Measurements from ENCODE around the gene GNAO1.

GNAO1 gene

DNA sequence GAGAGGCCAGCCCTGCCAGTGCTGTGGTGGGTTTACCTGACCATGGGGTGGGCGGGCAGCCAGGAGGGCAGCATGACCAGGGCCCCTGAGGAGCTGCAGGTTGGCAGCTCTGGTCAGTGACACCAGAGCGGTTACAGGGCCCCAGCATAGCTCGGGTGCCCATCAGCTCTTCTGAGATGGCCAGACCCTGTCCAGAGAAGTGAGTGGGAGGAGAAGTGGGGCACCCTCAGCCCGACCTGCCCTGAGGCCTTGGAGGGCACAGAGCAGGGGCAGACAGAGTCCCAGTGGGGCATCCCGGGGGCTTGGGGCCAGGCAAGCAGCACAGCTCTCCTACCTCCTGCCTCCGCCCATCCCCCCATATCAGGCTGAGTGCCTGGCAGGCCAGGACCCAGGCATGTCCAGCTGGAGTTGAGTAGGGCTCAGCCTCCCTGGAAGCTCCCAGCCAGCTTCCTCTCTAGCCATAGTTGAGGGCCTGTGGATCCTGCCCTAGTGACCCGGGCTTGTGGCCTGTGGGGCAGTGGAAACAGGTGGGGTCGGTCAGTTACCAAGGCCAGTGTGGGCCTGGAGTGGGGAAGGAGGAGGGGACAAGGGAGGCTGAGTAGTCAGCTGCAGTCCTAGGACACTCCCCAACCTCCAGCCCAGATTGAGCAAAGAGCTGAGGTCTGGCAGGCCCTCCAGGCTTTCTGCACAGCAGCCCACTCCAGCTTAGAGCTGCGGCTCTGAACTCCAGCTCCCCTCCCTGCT is 150.5 kb downstream of the GNAO1 start:
- no peak overlapping the region for H3K9ac ChIP-seq (ENCODE audit: low read depth, low read length)
- no peak overlapping the region for H3K4me3 ChIP-seq (ENCODE audit: low read depth, low read length)
- no peaks in the 10 kb centered on the region for H3K9me3 ChIP-seq (ENCODE audit: control insufficient read depth, insufficient read depth, low read length)
- no peaks in the 10 kb centered on the region; the same call in 1 of the 2 replicates for H3K36me3 ChIP-seq (ENCODE audit: control insufficient read depth, insufficient read depth, low read length)
- no peaks in the 10 kb centered on the region for H3K4me1 ChIP-seq (ENCODE audit: control insufficient read depth, insufficient read depth, low read length)
- H3K27ac ChIP-seq (ENCODE audit: low read depth, low read length): no peak overlapping the region
- no peaks in the 10 kb centered on the region for H3K27me3 ChIP-seq (ENCODE audit: control insufficient read depth, insufficient read depth, low read length)

DNA sequence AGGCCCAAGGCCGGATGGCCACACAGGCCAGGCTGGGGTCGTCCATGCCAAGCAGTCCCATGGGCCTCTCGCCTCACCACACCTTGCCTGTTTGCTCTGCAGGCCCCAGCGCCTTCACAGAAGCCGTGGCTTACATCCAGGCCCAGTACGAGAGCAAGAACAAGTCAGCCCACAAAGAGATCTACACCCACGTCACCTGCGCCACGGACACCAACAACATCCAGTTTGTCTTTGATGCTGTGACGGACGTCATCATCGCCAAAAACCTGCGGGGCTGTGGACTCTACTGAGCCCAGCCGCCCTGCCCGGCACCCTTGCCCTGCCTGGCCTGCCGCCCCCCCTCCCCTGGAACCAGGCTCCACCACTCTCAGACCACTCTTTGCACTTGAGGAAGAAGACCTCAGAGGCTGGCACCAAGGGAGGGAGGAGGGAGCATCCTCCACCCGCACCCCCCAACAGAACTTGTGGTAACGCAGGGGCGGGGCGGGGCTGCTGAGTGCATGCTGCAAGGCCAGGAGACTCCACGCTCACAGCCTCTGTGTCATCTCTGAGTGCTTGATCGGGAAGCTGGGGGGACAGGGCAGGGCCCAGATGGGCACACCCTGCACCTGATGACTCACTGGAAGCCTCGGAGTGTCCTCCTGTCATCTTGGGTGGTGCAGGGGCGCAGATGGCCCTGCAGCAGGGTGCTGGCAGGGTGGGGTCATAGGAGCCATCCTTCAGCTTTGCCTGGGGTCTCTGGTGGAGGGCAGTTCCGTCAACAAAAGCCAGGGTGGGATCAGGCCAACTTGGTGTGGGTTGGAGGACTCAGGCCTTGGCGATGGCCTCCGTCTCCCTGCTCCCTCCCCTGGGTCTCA is 152.6 kb downstream of the GNAO1 start:
- Histone ChIP-seq H3K9me3 (ENCODE audit: control insufficient read depth, insufficient read depth, low read length) (no peaks in the 10 kb centered on the region), H3K27ac (ENCODE audit: low read depth, low read length) (no peak overlapping the region), H3K36me3 (ENCODE audit: control insufficient read depth, insufficient read depth, low read length) (no peaks in the 10 kb centered on the region; the same call in 1 of the 2 replicates), H3K9ac (ENCODE audit: low read depth, low read length) (no peak overlapping the region), H3K27me3 (ENCODE audit: control insufficient read depth, insufficient read depth, low read length) (no peaks in the 10 kb centered on the region), H3K4me3 (ENCODE audit: low read depth, low read length) (no peak overlapping the region), H3K4me1 (ENCODE audit: control insufficient read depth, insufficient read depth, low read length) (no peaks in the 10 kb centered on the region)

DNA sequence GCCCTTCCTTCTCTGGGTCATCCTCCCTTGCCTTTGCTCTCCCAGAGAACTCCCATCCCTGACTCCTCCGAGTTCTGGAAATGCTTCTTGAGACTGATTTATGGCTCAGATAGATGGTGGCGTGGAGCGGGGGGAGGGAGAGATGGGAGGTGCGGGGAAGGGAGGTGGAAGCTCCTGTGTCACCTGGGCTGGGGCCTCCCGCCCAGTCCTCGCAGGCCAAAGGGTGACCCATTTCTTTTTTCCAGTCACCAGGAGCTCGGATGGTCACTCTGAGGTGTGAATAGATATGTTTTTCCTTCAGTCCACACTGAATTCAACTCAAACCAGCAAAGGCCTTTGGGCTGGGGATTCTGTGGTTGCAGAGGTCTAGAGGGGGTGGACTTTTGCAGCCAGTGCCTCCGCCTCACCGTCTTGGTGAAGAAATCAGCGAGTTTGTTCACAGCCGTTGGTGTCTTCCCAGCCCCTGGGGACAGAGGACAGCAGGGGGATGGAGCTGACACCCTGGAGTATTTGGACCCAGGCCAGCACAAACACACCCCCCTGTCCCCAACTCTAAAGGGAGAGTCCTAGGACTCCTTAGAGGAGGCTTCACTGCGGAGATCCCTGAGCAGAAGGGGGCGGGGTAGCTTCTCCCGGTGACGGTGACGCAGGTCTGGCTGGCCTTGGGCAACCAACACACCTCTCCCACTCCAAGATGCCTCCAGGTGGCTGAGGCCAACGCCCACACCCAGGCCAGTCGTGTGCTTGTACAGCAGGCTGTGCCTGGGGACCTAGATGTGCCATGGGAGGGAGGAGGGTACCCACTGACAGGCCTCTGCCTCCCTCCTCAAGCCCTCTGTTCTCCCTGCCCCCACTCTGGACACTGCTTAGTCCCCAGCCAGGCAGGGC is 153.5 kb downstream of the GNAO1 start:
- H3K36me3 ChIP-seq (ENCODE audit: control insufficient read depth, insufficient read depth, low read length): no peaks in the 10 kb centered on the region; the same call in 1 of the 2 replicates
- H3K27ac ChIP-seq (ENCODE audit: low read depth, low read length): no peak overlapping the region
- no peak overlapping the region for H3K4me3 ChIP-seq (ENCODE audit: low read depth, low read length)
- H3K9me3 ChIP-seq (ENCODE audit: control insufficient read depth, insufficient read depth, low read length): no peaks in the 10 kb centered on the region
- H3K27me3 ChIP-seq (ENCODE audit: control insufficient read depth, insufficient read depth, low read length): no peaks in the 10 kb centered on the region
- no peak overlapping the region for H3K9ac ChIP-seq (ENCODE audit: low read depth, low read length)
- no peaks in the 10 kb centered on the region for H3K4me1 ChIP-seq (ENCODE audit: control insufficient read depth, insufficient read depth, low read length)

DNA sequence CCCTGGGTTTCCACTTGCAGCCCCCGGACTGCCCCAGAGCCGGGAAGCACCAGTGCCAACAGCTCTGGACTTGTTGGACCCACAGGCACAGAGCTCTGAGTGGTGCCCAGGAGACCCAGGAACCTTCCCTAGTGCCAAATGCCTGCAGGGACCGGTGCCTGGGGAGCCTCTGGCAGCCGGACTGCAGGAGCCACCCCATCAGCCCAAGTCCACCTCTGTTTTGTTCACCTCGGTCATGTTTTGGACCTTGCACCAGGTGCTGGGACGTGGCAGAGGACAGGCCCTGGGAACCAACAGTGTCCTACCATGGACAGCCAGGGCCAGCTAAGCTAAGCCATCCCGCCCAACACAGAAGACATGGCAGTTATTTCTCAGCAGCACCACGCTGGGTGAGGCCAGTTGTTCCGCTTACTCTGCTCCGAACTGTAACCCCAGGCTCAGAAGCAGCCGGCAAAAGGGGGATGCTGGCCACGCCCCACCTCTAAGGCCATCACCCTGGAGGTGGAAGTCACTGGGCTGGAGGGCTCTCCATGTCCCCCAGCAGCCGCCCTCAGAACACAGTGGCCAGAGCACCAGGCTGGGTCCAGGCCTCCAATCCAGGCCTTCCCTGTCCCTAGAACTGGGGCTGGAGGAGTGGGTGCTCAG is 154.2 kb downstream of the GNAO1 start:
- no peaks in the 10 kb centered on the region for H3K9me3 ChIP-seq (ENCODE audit: control insufficient read depth, insufficient read depth, low read length)
- no peak overlapping the region for H3K4me3 ChIP-seq (ENCODE audit: low read depth, low read length)
- no peak overlapping the region for H3K27ac ChIP-seq (ENCODE audit: low read depth, low read length)
- H3K4me1 ChIP-seq (ENCODE audit: control insufficient read depth, insufficient read depth, low read length): no peaks in the 10 kb centered on the region
- no peaks in the 10 kb centered on the region; the same call in 1 of the 2 replicates for H3K36me3 ChIP-seq (ENCODE audit: control insufficient read depth, insufficient read depth, low read length)
- H3K27me3 ChIP-seq (ENCODE audit: control insufficient read depth, insufficient read depth, low read length): no peaks in the 10 kb centered on the region
- no peak overlapping the region for H3K9ac ChIP-seq (ENCODE audit: low read depth, low read length)

DNA sequence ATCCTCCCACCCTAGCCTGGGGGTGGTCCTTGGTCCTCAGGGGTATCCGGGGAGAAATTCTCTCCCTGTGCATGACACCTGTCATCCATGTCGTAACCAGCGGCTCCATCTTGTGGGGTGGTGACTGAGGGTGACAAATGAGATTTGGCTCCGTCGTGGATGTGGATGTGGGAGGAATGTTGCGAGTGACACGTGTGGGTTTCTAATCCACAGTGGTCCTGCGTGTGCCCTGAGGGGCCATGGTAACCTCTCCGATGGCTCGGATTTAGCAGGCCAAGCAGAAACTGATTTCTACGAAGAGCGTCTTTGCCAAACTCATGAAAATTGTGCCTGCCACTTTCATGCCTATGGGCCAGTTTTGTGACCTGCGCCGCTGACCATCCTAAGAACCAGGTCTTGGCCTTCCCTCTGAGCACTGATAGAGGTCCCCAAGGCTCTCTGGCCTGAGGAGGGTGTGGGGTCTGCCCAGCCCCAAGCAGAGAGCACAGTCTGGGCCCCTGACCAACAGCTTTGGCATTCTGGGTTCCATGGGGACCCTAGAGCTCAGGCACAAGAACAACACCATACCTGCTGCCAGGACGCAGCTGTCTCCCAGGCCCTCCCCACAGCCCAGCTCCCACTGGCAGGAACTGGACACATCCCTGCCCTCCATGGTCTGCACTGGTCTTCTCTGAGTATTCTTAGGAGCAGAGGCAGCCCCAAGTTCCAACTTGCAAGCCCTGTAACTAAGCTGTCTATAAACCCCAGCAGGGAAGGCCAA is 155.0 kb downstream of the GNAO1 start:
- no peak overlapping the region for H3K4me3 ChIP-seq (ENCODE audit: low read depth, low read length)
- no peaks in the 10 kb centered on the region for H3K4me1 ChIP-seq (ENCODE audit: control insufficient read depth, insufficient read depth, low read length)
- H3K27me3 ChIP-seq (ENCODE audit: control insufficient read depth, insufficient read depth, low read length): no peaks in the 10 kb centered on the region
- H3K9me3 ChIP-seq (ENCODE audit: control insufficient read depth, insufficient read depth, low read length): no peaks in the 10 kb centered on the region
- no peaks in the 10 kb centered on the region; the same call in 1 of the 2 replicates for H3K36me3 ChIP-seq (ENCODE audit: control insufficient read depth, insufficient read depth, low read length)
- no peak overlapping the region for H3K27ac ChIP-seq (ENCODE audit: low read depth, low read length)
- no peak overlapping the region for H3K9ac ChIP-seq (ENCODE audit: low read depth, low read length)

DNA sequence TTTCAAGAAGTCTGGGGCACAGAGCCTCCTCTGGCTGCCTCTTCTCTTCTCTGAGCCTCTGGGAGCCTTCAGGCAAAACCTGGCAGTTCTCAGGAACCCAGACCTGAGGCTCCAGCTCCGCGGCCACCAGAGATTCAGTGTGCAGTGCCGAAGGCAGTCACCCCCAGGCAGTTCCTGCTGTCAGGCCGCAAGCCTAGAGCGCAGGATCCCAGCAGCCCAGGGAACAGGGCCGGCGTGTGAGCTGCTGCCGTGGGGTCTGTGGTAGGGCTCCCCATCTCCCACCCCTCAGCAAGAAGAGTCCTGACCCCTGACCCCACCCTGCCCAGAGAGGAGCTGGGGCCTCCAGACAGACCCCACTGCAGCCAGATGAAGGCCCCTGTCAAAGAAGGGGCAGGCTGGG is 155.9 kb downstream of the GNAO1 start:
- no peak overlapping the region for H3K4me3 ChIP-seq (ENCODE audit: low read depth, low read length)
- no peaks in the 10 kb centered on the region; the same call in 1 of the 2 replicates for H3K36me3 ChIP-seq (ENCODE audit: control insufficient read depth, insufficient read depth, low read length)
- H3K27ac ChIP-seq (ENCODE audit: low read depth, low read length): no peak overlapping the region
- H3K9ac ChIP-seq (ENCODE audit: low read depth, low read length): no peak overlapping the region
- H3K4me1 ChIP-seq (ENCODE audit: control insufficient read depth, insufficient read depth, low read length): no peaks in the 10 kb centered on the region
- H3K27me3 ChIP-seq (ENCODE audit: control insufficient read depth, insufficient read depth, low read length): no peaks in the 10 kb centered on the region
- no peaks in the 10 kb centered on the region for H3K9me3 ChIP-seq (ENCODE audit: control insufficient read depth, insufficient read depth, low read length)

DNA sequence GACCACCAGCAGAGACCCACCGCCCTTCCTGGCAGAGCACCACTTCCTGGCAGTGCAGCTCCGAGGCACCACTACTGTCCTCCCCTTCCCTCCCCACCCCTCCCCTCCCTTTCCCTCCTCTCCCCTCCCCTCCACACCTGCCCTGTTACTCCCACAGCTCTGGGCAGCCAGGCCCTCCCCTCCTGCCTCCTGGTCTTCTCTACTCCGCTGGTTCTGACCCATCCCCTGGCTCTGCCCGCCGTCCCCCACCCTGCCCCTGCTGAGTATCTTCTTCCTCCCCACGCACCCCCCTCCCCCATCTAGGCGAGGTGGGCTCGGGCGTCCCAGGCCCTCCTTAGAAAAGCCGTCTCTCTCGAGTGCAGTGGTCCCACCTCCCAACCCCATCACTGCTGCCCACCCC is 156.4 kb downstream of the GNAO1 start:
- Histone ChIP-seq H3K4me3 (ENCODE audit: low read depth, low read length) (no peak overlapping the region), H3K27ac (ENCODE audit: low read depth, low read length) (no peak overlapping the region), H3K9ac (ENCODE audit: low read depth, low read length) (no peak overlapping the region), H3K27me3 (ENCODE audit: control insufficient read depth, insufficient read depth, low read length) (no peaks in the 10 kb centered on the region), H3K36me3 (ENCODE audit: control insufficient read depth, insufficient read depth, low read length) (no peaks in the 10 kb centered on the region), H3K4me1 (ENCODE audit: control insufficient read depth, insufficient read depth, low read length) (no peaks in the 10 kb centered on the region), H3K9me3 (ENCODE audit: control insufficient read depth, insufficient read depth, low read length) (no peaks in the 10 kb centered on the region)

DNA sequence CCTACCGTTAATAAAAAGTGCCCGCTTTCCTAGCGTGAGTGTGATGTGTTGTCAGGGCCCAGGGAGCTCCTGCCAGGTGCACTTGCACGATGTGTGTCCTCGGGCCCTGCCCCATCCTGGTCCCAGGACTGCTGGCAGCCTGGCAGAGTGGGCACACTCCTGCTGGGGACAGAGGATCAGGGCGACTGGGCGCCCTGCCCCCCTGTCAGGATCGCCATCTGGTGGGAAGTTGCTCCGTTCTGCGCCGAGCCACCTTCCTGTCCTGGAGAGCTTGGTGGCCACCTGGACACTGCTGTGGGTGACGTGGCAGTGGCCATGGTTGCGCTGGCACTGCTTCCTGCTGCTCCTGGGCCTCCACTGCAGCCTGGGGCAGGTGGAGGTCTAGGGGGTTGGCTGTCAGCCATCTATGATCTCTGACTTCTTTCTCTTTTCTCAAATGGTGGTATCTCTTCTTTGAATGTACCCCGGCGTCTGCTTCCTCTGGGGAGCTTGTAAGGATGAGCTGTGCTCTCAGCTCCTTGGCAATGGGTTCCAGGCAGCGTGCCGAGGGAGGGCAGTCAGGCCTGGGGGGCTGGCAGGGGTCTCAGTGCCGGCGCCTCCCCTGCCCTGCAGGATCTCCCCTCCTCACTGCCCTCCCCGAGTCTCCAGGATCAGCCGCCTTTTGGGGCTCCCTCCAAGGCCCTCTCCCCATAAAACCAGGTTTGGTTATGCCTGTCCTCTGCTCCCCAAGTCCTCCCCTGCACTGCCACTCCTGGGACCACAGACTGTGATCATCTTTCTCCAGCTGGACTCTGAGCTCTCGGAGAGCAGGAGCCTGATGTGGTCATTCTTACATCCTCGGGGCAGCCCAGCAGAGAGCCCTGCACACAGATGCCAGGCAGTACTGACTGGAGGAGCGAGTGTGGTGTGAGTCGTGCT is 157.1 kb downstream of the GNAO1 start:
- no peak overlapping the region for H3K4me3 ChIP-seq (ENCODE audit: low read depth, low read length)
- no peak overlapping the region for H3K27ac ChIP-seq (ENCODE audit: low read depth, low read length)
- H3K4me1 ChIP-seq (ENCODE audit: control insufficient read depth, insufficient read depth, low read length): no peaks in the 10 kb centered on the region
- no peaks in the 10 kb centered on the region for H3K27me3 ChIP-seq (ENCODE audit: control insufficient read depth, insufficient read depth, low read length)
- H3K9ac ChIP-seq (ENCODE audit: low read depth, low read length): no peak overlapping the region
- no peaks in the 10 kb centered on the region for H3K36me3 ChIP-seq (ENCODE audit: control insufficient read depth, insufficient read depth, low read length)
- no peaks in the 10 kb centered on the region for H3K9me3 ChIP-seq (ENCODE audit: control insufficient read depth, insufficient read depth, low read length)

DNA sequence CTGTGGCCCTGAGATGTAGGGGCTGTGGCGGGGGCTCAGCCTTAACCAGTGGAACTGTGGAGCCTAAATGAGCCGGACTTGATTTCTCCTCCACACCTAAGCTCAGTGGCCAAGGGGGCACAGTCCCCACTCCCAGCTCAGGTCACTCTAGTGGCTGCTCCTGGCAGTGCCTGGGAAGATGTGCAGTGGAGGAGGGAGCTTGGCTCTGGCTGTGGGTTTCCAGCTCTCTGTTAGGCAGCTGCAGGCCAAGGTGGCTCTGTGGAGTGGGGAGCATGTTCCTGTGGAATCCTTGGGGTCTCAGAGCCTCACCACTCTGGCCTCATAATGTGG is 157.8 kb downstream of the GNAO1 start:
- Histone ChIP-seq H3K27ac (ENCODE audit: low read depth, low read length) (no peak overlapping the region), H3K36me3 (ENCODE audit: control insufficient read depth, insufficient read depth, low read length) (no peaks in the 10 kb centered on the region), H3K27me3 (ENCODE audit: control insufficient read depth, insufficient read depth, low read length) (no peaks in the 10 kb centered on the region), H3K4me3 (ENCODE audit: low read depth, low read length) (no peak overlapping the region), H3K9ac (ENCODE audit: low read depth, low read length) (no peak overlapping the region), H3K4me1 (ENCODE audit: control insufficient read depth, insufficient read depth, low read length) (no peaks in the 10 kb centered on the region), H3K9me3 (ENCODE audit: control insufficient read depth, insufficient read depth, low read length) (no peaks in the 10 kb centered on the region)
